GM21576 (cell line): ENCODE results near the gene FREM2.
A peak's percentile ranks its signal among the peaks of the same experiment; 100 is the strongest.

Experiments
- ATAC-seq: cut with Tn5 transposase; IDR thresholded peaks from one replicate; pipeline ENCODE4 v1.9.1; 2021; ENCODE audit warnings: mild to moderate bottlenecking, moderate library complexity; ENCODE audit not compliant: unreplicated experiment

Gene FREM2

DNA sequence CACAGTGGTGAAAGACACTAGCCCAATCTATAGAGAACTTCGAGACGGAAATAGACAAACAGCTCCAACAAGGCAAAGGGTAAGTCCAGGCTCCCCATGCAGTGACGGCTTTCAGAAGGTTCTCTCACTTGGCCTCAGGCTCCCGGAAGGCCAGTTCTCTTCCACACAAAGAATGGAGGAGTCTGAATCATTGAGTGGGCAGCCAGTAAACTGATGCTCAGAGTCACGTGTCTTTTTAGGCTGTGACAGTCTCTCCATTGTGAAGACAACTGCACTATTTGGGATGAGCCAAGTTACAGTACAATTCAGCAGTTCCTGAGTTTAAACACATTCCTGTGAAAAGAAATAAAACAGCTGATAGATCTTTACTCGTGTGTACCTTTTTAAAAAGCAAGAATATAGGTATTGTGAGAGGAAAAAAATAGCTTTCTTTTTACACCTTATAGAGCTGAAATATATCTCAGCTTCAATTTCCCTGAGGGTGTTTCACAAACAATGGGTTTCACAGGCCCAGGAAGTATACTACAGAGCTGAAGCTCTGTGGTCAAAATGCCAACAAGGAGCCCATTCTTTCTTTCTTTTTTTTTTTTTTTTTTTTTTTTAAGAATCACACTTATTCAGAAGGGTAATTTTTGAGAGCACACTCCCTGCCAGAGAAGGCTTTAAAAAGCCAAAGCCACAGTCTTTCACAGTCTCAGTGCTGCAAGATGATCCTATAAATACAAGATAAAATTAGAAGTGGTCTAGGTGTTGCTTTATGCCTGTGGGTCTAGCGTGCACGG lies 135.1 kb downstream of the FREM2 start:
- ATAC-seq = no peak

DNA sequence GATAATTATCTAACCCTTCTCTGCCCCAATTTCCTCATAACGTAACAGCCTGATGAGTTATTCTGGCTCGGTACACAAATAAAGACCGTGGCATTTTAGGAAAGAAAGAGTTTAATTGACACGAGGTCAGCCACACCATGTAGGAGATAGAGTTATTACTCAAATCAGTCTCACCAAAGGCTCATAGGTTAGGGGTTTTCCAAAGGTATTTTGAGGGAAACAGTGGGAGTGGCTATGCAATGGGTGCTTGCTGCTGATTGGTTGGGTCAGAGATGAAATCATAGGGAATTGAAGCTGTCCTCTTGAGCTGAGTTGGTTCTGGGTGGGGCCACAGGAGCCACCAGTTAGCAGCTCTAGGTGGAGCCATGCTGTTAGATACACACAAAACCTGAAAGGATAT lies 137.5 kb downstream of the FREM2 start:
- no peak for ATAC-seq

DNA sequence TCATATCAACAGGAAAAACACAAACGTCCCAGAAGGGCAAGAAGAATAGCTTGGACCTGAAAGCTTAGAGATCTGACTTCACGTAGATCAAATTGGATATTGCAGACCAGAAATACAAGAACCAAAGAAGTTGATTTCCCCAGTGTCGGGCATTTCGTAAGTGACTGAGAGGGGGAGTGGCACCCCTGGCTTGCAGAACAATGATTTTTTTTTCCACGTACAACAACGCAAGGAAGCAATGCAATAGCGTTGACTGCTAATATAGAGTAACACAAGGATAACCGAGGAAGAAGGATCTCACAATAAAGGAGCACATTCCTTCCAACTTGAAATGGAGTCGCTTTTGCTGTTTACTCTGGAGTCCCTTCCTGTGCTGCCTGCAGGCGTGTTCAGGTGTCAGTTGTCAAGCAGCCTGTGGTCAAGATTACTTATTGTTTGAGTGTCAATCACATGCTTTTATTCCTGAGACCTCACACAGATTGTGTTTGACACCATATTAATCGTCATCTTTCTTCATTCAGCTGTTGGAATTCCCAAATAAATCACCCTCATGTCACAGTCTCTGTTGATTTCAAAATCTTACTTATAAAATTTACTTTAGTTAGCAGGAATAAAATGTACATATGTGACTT lies 139.4 kb downstream of the FREM2 start:
- ATAC-seq = no peak

DNA sequence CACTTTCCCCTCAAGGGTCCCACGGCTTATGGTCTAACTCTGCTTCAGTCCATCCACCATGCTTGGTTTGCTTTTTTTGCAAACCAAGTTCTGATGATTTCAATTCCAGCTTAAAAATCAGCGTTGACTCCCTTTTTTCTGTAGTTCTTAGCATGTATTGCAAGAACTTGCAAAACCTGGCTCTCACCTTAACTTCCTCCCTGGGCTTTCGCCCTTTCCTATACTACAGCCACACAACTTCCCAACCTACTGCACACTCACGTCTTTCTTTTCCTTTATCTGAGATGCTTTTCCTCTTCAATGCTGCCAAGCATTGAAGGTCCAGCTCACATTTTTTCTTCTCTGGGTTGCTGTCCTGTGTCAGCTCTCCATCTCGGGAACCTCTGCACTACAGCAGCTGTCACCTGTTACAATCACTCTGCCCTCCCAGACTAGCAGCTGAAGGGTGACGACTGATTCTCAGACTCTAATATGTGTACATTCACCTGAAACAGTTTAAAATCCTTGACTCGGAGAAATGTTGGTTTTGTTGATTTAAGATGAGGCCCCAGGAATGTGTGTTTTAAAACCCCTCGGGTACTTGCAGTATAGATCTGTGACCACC lies 143.7 kb downstream of the FREM2 start:
- no peak for ATAC-seq

DNA sequence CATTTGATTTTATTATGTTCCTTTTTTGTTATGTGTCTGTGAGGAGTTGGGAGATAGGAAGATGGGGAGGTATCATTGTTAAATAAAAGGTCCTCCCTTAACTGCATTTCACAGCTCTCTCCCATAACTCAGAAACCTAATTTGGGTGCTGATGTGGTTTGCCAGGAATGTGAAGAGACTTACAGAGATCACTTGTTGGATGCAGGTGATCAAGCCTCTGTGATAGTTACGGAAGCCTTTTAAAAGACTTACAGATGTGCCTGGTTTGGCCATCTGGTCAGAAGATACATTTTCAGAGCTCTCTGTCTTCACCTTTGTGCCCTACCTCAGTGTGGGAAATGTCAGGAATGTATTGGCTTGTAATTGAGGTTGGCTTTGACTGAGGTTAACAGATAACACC lies 157.7 kb downstream of the FREM2 start:
- ATAC-seq = no peak

DNA sequence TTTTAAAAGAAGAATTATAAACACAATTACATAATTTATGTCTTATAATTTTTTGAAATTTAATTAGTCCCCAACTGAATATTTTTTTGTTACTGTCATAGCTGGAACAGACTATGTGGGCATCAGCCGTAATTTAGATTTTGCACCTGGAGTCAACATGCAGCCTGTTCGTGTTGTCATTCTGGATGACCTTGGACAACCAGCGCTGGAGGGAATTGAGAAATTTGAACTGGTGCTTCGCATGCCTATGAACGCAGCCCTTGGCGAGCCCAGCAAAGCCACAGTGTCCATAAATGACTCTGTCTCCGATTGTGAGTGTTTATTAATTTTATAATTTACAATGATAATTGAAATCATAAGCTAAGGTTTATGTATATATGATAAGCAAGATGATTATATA lies 161.5 kb downstream of the FREM2 start:
- no peak for ATAC-seq

DNA sequence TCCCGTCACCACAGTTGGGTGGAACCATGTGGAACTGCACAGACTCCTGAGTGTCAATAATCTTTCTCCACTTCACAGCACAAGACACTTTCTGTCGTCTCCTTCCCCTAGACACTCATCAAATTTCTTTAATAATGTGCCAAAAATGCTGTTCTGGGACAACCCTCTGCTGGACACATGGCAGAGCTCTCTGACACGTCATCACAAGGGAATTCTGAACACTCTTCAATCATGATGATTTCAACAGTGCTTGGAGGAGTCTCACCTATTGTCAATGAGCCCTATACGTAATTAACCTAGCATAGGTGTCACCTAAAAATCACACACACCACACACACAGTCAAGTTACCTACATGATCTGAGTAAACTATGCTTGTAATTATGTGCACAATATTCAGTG lies 162.4 kb downstream of the FREM2 start:
- no peak for ATAC-seq

DNA sequence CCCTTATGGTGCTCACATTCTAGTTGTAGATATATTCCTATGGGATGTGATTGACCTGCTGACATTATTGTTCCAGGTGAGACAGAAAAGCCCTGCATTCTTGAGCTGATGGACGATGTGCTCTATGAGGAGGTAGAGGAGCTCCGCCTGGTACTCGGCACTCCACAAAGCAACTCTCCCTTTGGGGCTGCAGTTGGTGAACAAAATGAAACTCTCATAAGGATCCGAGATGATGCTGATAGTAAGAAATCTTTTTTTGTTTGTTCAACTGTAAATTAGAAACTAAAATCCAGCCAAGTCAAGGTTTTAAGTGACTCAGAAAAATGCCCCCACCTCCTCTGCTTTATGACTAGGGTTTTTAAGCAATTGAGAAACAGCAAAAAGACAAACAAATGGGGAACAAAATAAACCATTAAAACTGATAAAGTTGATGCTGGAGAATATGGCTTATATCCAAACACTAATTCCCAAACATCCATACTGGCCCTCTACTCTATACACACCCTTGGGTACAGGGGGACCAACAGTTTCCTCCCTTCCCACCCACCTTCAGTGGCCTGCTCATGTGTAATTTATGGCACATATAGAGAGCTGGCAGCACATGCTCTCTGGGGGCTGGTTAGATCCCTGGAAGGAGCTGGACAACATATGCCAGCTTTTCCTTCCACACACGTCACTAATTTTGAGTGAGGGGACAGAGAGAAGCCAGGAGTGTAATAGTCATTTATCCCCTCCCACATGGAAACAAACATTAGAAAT lies 164.2 kb downstream of the FREM2 start:
- peak; percentile 47 for ATAC-seq

DNA sequence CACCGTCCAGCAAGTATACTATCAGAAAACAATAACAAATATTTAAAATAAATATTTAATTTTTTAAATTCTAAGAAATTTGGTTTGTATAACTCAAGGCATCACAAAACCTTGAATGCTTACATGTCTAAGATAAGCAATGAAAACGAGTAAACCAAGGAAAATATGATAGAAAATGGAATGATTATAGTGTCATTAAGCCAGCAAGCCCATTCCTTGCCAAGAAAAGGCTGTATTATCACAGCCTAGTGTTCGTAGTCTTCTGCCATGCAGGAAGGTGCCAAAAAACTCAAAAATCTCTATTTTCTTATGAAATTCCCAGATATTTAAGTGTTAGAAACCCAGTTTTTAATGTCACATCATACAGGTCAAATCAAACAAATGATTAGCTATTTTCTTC lies 167.3 kb downstream of the FREM2 start:
- no peak for ATAC-seq

DNA sequence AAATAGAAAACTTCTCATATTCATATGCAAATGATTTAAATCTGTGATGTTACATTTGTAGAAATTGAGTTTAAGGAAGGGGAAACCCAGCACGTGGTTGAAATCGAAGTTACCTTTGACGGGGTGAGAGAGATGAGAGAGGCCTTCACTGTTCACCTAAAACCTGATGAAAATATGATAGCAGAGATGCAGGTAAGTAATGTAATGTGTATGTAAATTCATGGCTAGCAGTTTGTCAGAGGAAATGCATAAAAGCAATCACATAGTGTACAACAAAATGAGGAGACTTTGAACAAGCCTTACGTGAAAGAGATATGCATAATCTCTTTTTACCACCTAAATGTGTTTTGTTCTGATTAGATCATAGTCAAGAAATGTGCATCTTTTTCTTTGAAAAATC lies 169.2 kb downstream of the FREM2 start:
- no peak for ATAC-seq

DNA sequence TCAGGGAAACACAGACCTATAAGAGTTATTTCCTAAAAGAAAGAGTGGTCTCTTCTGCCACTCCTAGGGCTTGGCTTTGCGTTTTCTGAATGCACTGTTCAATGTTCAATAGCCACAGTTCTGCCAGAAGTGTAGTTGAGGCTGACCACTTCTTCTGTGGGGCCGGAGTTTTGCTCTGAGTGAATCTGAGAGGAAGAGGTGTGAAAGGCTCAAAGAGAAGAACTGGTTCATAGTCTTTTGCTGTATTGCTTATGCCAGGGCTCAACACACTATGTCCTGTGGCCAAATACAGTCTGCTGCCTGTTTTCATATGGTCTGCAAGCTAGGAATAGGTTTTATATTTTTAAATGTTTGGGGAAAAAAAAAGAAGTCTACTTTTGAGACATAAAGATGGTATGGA lies 175.6 kb downstream of the FREM2 start:
- ATAC-seq = no peak

DNA sequence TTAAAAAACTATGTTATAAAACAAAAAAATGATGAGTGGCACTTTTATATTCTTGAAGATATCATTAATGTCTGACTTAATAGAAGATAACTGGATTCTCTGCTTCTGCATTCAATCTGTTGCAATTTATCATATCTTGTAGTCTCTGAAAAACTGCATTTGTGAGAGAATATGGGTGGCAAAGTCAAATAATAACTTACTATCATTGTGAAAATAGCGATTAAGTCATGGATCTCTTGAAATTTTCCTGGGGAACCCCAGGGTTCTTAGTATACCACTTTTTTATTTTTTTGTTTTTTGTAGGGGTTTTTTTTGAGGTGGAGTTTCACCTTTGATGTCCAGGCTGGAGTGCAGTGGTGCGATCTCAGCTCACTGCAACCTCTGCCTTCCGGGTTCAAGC lies 176.7 kb downstream of the FREM2 start:
- no peak for ATAC-seq

DNA sequence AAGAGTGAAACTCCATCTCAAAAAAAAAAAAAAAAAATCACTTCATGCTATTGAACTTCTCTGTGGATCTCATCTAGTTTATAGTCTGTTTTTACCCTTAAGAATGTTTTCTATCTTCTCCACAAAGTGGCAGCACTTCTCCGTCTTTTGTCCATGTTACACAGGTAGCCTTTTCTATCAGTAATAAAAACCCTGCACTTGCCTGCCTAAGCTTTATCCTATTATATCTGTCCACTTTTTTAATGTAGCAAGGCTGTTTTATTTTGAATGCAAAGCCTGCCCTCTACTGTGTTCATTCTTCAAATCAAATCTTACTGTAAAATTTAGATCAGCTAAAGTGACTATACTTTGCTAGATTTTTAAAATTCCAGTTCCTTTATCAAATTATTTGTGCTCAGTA lies 179.8 kb downstream of the FREM2 start:
- ATAC-seq = no peak

DNA sequence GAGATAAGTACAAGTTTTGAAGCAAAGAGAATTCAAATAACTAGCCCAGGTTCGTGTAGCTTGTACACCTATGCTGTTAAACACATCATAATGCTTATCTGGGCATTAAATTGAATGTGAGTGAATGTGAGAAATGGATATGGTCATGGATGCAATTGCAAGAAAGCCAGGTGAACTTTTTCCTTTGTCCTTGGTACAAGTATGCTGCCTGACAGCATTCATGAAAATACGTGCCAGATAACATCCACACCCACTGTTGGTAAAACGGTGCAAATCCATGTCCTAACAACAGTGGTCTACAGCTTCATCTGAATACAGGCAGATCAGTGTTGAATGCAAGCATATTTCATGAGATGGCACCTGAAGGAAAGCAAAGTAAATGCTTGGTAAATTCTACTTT lies 181.5 kb downstream of the FREM2 start:
- ATAC-seq = no peak

DNA sequence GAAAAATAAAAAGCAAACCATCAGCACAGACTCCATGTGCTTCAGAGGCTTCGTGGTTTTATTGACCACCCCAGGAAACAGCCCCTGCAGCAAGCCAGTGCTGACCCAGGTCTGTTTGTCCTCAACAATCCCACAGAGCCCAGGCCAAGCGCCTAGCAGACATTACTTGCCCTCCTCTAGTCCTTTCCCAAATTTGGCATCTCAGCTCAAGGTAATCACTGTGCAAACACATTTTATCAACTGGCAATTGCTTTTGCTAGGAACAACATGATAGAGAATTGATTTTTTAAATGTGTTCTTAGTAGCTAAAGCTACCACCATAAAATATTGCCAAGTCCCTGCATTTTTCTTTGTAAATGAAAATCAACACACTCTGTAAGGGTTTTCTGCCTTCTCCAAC lies 182.0 kb downstream of the FREM2 start:
- no peak for ATAC-seq

DNA sequence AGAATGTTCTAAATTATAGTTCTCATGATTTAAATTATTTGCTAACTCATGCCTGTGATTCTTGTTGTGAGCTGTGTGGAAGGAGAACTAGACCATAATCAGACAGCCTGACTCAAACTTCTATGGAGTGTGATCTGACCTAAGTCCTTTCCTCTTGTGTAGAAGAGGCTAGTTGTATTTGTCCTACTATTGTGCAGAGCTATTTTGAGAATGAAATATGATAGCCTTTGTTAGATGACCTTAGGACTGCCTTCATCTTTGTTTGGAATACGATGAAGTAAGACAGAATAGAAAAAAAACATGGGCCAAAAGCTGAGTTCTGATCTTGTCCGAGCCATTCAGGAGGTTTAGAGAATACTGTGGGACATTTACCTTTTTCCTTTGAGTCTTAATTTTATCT lies 184.4 kb downstream of the FREM2 start:
- no peak for ATAC-seq

DNA sequence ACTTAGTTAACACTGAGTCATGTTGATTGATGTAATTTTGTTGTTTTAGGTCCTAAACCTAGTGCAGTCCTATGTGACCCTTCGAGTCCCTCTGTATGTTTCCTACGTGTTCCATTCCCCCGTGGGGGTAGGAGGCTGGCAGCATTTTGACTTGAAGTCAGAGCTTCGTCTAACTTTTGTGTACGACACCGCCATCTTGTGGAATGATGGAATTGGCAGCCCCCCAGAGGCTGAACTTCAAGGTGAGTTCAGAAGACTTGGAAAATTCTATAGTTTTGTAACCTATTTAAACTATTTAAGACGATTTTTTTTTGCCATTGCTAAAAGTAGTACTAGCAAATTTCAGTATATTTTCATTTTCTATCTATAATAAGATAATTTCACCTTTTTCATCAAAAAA lies 185.8 kb downstream of the FREM2 start:
- peak; percentile 67 for ATAC-seq

DNA sequence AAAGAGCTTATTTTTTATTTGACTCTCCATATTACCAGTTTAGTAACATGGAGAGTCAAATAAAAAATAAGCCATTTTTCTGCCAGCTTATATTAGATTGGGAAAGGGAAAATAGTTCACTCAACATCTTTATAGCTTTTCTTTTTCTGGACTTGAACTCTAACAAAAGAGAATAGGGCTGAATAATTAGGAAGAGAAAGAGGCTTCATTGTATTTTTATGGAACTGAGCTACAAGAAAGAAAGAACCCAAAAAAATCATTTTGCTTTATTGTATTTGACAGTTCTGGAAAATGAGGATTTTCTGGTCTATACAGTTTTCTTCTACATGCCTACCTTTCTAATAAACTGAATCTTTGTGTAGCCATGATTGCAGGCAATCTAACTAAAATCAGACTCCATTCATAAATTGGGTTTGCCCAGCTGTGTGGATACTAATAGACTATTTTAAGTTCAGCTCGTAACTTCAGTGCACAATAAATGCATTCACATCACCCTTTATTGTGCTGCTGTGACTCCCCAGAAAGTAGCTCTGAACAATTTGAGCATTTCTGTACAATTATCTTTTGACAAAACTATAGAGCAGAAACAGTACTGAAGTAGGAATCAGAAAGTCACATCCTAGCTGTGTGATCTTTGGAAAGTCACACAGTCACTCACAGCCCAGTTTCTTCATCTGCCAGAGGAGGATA lies 188.5 kb downstream of the FREM2 start:
- no peak for ATAC-seq

DNA sequence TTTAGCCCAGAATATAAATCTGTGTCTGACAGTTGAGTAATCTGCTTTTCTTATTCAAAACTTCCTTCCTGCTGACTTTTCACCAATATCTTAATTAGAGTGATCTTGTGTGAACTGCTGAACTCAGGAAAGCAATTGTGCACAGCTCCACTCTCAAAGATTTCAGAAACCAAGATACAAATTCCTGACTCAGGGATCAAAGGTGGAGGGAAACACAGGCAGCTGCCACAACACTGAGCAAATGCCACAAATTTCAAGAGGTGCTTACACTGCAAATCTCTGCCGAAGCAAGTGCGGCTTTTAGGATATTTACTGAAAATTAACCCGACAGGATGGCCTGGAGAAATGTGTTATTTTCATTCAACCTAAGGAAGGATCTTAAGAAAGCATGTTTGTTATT lies 192.4 kb downstream of the FREM2 start:
- no peak for ATAC-seq

DNA sequence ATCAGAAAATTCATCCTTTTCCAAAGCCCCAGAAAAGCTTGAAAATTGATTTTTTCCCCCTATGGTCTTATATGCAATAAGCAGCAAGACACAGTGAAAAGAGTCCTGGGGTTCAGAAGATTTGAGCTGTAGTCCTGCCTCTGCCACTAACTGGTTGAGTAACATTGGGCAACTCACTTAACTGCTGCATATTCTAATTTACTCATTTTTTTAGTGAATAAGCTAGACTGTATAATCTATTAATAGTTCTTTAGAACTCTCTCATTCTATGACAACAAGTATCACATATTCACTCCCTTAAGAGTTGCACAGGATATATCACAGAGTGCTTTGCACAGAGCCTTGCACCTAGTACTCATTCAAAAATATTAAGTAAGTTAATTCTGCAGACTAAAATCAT lies 192.9 kb downstream of the FREM2 start:
- no peak for ATAC-seq

DNA sequence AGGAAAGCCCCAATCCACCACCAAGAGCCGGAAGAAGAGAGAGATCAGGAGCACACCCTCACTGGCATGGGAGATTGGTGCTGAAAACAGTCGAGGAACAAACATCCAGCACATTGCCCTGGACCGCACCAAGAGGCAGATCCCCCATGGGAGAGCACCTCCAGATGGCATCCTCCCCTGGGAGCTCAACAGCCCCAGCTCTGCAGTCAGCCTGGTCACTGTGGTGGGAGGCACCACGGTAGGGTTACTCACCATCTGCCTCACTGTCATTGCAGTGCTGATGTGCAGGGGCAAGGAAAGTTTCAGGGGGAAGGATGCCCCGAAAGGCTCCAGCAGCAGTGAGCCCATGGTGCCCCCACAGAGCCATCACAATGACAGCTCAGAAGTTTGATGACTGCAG lies 193.5 kb downstream of the FREM2 start:
- no peak for ATAC-seq
